OCI-LY1 (cell line): ENCODE results near the gene RAPGEF4.

Experiments
- H2AFZ ChIP-seq: fragments of 200-600 bp; sonication (generic), shearing (Covaris generic); 2 replicates; pipeline ENCODE4 v1.6.0; 2014; ENCODE audit warnings: antibody characterized with exemption, mild to moderate bottlenecking, low read length
- H3F3A ChIP-seq: fragments of 200-600 bp; sonication (generic), shearing (Covaris generic); 2 replicates; pipeline ENCODE4 v1.6.0; 2014; ENCODE audit warnings: mild to moderate bottlenecking, antibody characterized with exemption, low read length, moderate library complexity; ENCODE audit not compliant: insufficient read depth
- H3K27ac ChIP-seq: fragments of 200-600 bp; sonication (generic); 2 replicates; pipeline ENCODE4 v1.5.1; 2014; ENCODE audit warnings: low read length, mixed run types, mild to moderate bottlenecking, low read depth; ENCODE audit not compliant: poor library complexity, severe bottlenecking
- H3K27me3 ChIP-seq: fragments of 200-600 bp; sonication (generic); 2 replicates; pipeline ENCODE4 v1.6.0; 2014; ENCODE audit warnings: antibody characterized with exemption, mild to moderate bottlenecking, low read length, moderate library complexity; ENCODE audit not compliant: insufficient read depth
- H3K36me3 ChIP-seq: fragments of 200-600 bp; sonication (generic); 2 replicates; pipeline ENCODE4 v1.6.1; 2014; ENCODE audit warnings: mild to moderate bottlenecking, antibody characterized with exemption, low read length, moderate library complexity, mixed read lengths; ENCODE audit not compliant: insufficient read depth
- H3K4me1 ChIP-seq: fragments of 200-600 bp; sonication (generic); 2 replicates; pipeline ENCODE4 v1.5.1; 2014; ENCODE audit warnings: mild to moderate bottlenecking, low read length, moderate library complexity; ENCODE audit not compliant: insufficient read depth, severe bottlenecking
- H3K4me2 ChIP-seq: fragments of 200-600 bp; sonication (generic), shearing (Covaris generic); 2 replicates; pipeline ENCODE4 v1.6.1; 2014; ENCODE audit warnings: low read length
- H3K4me3 ChIP-seq: fragments of 200-600 bp; sonication (generic); 2 replicates; pipeline ENCODE4 v1.5.1; 2014; ENCODE audit warnings: low read length, low read depth, mild to moderate bottlenecking, mixed read lengths; ENCODE audit not compliant: poor library complexity, severe bottlenecking
- H3K79me2 ChIP-seq: fragments of 200-600 bp; shearing (Covaris generic); 2 replicates; pipeline ENCODE4 v1.6.1; 2016; ENCODE audit warnings: mixed run types, low read length, mixed read lengths; ENCODE audit not compliant: insufficient read depth
- H3K9ac ChIP-seq: fragments of 200-600 bp; sonication (generic), shearing (Covaris generic); 2 replicates; pipeline ENCODE4 v1.6.1; 2014; ENCODE audit warnings: mild to moderate bottlenecking, low read length, mixed read lengths
- H3K9me2 ChIP-seq: fragments of 200-600 bp; sonication (generic), shearing (Covaris generic); 2 replicates; pipeline ENCODE4 v1.6.1; 2014; ENCODE audit warnings: low read depth, mild to moderate bottlenecking, low read length, mixed read lengths
- H3K9me3 ChIP-seq: fragments of 200-600 bp; shearing (Covaris generic); 2 replicates; pipeline ENCODE4 v1.6.1; 2014; ENCODE audit warnings: low read length, mixed read lengths
- H4K20me1 ChIP-seq: fragments of 200-600 bp; sonication (generic), shearing (Covaris generic); 2 replicates; pipeline ENCODE4 v1.6.0; 2016; ENCODE audit warnings: mild to moderate bottlenecking, low read length; ENCODE audit not compliant: insufficient read depth
- CTCF ChIP-seq: fragments of 200-600 bp; sonication (generic), shearing (Covaris generic); IDR thresholded peaks from 2 replicates; pipeline ENCODE4 v1.5.1; 2017; ENCODE audit warnings: mild to moderate bottlenecking, antibody characterized with exemption, low read length, moderate library complexity, mixed read lengths
- EZH2 ChIP-seq: fragments of 200-600 bp; sonication (generic), shearing (Covaris generic); IDR thresholded peaks from 2 replicates; pipeline ENCODE4 v1.8.0; 2017; ENCODE audit warnings: borderline replicate concordance, mixed run types, mild to moderate bottlenecking, antibody characterized with exemption, low read length, moderate library complexity, mixed read lengths

Gene RAPGEF4

GRCh38 chr2:172978063-172978383, 242.4 kb downstream of the RAPGEF4 start:
- Histone ChIP-seq H3K4me2 (no peak overlapping the region), H3K4me1 (no peaks in the 10 kb centered on the region)

GRCh38 chr2:172985139-172985892, 249.7 kb downstream of the RAPGEF4 start:
- Histone ChIP-seq H3K9me3 (no peaks in the 10 kb centered on the region), H3K4me2 (no peak overlapping the region), H4K20me1 (no peaks in the 10 kb centered on the region), H3K4me3 (no peak overlapping the region), H3K79me2 (no peaks in the 10 kb centered on the region), H3K27me3 (no peaks in the 10 kb centered on the region), H3K4me1 (no peaks in the 10 kb centered on the region), H2AFZ (no peak overlapping the region), H3K9ac (no peak overlapping the region), H3K9me2 (no peaks in the 10 kb centered on the region), H3K27ac (no peak overlapping the region), H3F3A (no peaks in the 10 kb centered on the region), H3K36me3 (no peaks in the 10 kb centered on the region)
- TF ChIP-seq CTCF: no peak
- no peak for TF ChIP-seq EZH2

More at GRCh38 chr2:172978063-172978383, 242.4 kb downstream of the RAPGEF4 start:
- H3K79me2 ChIP-seq: no peaks in the 10 kb centered on the region
- no peak overlapping the region for H3K4me3 ChIP-seq
- no peak overlapping the region for H3K27ac ChIP-seq
- no peak overlapping the region for H2AFZ ChIP-seq
- H3F3A ChIP-seq: no peaks in the 10 kb centered on the region
- no peaks in the 10 kb centered on the region for H3K9me3 ChIP-seq
- no peak overlapping the region for H3K9ac ChIP-seq
- no peaks in the 10 kb centered on the region for H3K9me2 ChIP-seq
- H4K20me1 ChIP-seq: no peaks in the 10 kb centered on the region
- H3K36me3 ChIP-seq: no peaks in the 10 kb centered on the region
- TF ChIP-seq CTCF (no peak), EZH2 (no peak)
- no peaks in the 10 kb centered on the region; the same call in 1 of the 2 replicates for H3K27me3 ChIP-seq

- H3F3A ChIP-seq: no peaks in the 10 kb centered on the region
- TF ChIP-seq EZH2: no peak
- TF ChIP-seq CTCF: no peak
- no peak overlapping the region for H2AFZ ChIP-seq
- no peaks in the 10 kb centered on the region for H4K20me1 ChIP-seq
- H3K27ac ChIP-seq: no peak overlapping the region
- H3K27me3 ChIP-seq: no peaks in the 10 kb centered on the region
- no peak overlapping the region for H3K4me3 ChIP-seq
- no peak overlapping the region for H3K9ac ChIP-seq
- H3K36me3 ChIP-seq: no peaks in the 10 kb centered on the region
- no peaks in the 10 kb centered on the region for H3K79me2 ChIP-seq
- no peaks in the 10 kb centered on the region for H3K9me3 ChIP-seq
- H3K4me2 ChIP-seq: no peak overlapping the region
- no peaks in the 10 kb centered on the region for H3K4me1 ChIP-seq
- H3K9me2 ChIP-seq: no peaks in the 10 kb centered on the region
Observed at GRCh38 chr2:172986040-172986439, 250.4 kb downstream of the RAPGEF4 start.
